Stimulated activated CD8-positive, alpha-beta memory T cell treated with anti-CD3 and anti-CD28 coated beads, Interleukin-7, amount 100 ng/mL, for 4 hours (primary cell): Measurements from ENCODE around the gene MTRR.

Experiments used
- DNase-seq, 2 donors: peaks; one replicate each; pipeline ENCODE4 v3.0.0-alpha.2; 2020; ENCODE audit warnings: low read depth in 2 of 2

MTRR gene

DNA sequence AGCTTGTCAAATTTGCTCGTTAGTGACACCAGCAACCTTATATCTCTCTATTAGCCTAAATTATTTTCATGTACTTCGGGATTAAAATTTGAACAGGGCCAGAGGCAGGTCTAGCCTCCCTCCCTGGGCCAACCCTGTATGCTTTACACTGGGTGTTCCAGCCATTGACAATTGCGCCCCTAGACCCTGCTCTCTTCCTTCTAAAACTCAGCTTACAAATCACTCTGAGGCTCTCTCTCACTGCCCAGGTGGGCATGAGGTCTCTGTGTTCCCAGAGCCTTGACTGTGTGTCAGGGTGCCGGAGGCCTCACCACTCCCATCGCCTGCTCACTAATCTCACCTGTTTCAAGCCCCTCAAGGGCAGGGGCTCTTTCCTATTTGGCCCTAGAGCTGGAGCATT is 11.6 kb upstream of the MTRR start:
- DNase-seq, result no peak

DNA sequence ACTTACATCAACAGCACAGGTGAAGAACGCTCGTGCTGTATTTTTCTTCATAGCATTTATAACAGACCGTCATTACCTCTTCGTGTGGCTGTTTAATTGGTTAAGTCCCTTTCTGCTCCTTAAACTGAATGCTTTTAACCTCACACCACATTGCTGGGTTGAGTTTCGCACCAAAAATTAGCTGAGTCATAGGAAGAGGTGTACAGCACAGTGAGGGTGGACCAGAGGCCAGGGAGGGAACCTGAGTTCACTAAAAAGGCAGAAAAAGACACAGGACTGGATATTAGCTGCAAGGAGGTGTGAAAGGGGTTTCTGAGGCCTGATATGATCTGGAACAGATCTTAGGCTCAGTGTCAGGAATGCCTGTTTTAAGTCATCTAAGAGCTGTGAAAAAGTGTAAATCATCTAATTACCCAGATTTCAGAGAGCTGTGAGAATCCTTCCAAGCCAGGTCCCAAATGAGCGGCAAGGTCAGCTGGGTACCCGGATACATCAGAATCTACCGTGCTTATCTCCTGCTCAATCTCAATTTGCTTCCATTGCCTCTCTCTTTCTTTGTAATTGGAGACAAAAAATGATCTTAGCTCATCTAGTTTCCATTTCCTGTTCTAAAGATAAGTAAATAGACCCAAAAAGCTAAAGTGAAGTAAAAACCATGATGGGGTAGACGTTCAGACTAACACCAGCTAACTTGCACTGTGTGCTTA is 10.9 kb upstream of the MTRR start:
- no peak for DNase-seq

GRCh38 chr5:7866196-7866595 is 2.8 kb upstream of the MTRR start:
- no peak for DNase-seq

DNA sequence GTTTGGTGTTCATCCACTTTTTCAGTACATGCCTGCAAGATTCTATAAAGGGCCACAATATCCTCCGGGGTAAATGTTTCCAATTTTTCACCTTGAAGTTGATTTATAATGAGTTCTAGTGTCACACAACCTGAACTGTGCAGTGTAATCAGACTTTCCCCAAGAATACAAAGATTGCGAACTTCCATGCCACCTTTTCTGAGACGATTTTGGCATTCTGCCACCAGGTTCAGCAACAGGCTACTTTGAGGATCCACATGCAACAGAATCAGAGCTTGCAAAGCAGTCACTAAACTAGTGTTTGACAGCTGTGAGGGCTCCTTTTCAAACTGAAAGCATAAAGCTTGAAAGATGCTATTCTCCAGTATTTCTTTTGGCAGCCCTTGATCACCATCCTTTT is 1.7 kb upstream of the MTRR start:
- DNase-seq, result no peak

- no peak for DNase-seq
Measured at GRCh38 chr5:7868427-7868772, 548 bp upstream of the MTRR start.

- DNase-seq, result peak in 1 of 2 donors; percentile 19
Measured at GRCh38 chr5:7869474-7870136, 657 bp downstream of the MTRR start.

- DNase-seq, result no peak
Measured at GRCh38 chr5:7871653-7872052, 2.7 kb downstream of the MTRR start.

DNA sequence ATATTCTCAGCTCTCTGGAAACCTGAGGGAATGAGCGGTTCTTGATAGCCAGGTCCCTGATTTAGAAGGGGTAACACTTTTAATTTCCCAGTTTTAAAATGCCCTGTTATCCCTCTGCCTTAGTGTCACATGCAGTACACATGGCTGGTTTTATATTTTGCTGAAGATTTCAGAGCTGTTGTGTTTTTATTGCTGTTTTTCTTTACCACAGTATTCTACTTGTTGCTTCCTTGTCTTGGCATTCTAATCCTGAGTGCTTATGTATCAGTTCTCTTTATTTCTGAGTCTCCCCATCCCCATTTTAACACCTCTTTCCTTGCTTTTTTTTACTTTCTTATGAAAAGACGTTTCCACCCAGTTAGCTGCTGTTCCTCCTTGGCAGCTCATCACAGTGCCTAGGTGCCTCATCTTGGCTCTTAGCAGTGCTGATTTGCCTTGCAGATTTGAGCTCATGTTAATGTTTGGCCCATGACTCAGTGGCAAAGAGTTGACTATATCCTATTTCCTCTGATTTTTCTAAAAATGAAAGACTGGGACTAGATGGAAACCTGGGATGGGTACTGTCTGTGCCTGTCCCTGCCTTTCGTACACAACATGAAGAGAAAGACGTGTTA is 3.7 kb downstream of the MTRR start:
- DNase-seq, result no peak

GRCh38 chr5:7873216-7873615 is 4.3 kb downstream of the MTRR start:
- DNase-seq, result no peak

DNA sequence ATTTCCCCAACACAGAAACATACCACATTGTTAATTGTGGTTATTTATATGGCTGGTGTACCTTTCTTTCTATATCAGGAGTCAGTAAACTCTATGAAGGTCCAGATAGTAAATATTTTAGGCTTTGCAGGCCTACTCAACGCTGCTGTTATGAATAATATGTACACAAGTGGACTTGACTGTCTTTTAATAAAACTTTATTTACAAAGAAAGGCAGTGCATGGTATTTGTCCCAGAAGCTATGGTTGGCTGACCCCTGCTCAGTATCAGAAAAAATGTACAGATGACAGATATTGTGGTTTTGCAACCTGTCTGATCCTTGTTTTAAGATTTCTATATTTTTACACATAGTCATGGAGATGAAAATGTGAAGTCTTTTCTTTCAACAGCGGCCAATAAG is 5.7 kb downstream of the MTRR start:
- DNase-seq, result no peak

DNA sequence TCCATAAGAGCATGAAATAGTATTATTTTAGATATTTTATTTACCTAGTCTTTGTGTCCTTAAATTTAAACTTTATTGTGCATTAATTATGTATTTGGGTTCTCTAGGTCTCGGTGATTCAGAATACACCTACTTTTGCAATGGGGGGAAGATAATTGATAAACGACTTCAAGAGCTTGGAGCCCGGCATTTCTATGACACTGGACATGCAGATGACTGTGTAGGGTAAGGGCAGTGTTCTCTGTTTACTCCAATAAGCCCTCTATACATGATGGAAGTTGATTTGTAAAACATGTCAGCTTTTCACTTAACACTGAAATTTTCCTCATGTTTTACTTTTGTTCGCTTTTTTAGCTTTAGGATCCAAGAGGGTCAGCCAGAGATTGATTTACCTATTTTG is 6.2 kb downstream of the MTRR start:
- no peak for DNase-seq

DNA sequence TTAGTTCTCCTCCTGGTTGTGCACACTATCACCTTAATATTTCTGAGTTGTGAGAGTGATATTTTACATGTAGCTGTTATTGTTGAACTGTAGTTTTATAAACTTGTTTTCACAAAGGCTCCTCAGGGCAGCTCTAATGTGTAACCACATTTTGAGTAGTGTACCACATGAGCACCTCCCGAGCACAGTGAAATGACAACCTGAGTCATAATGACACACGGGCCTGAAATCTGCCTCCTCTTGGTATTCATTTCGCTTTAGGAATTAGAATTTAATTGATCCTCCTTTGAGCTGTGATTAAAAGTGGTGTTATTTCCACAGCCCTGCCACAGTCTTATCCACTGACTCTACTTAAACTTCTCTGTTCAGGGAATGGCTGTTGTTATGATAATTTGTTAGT is 7.9 kb downstream of the MTRR start:
- no peak for DNase-seq

GRCh38 chr5:7877851-7878250 is 8.9 kb downstream of the MTRR start:
- no peak for DNase-seq

DNA sequence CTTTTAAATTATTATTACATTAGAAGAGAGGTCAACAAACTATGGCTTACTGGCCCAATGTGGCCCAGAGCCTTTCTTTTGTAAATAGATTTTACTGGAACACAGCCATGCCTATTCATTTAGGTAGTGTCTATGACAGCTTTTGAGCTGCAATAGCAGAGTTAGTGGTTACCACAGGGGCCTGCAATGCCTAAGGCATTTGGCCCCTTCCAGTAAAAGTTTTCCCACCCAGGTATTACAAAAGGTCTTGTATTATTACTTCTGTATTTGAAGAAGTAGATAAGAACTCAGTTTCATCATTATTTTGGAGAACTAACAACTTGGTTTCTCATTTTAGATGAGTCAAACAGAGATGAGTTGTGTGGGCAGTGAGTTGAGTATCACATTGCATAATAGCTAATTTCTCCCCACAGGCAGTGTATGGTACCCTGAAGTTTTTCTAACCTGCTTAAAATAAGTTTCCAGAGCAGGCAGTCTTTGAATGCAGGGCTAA is 9.5 kb downstream of the MTRR start:
- no peak for DNase-seq

GRCh38 chr5:7881091-7881490 is 12.1 kb downstream of the MTRR start:
- DNase-seq, result no peak

DNA sequence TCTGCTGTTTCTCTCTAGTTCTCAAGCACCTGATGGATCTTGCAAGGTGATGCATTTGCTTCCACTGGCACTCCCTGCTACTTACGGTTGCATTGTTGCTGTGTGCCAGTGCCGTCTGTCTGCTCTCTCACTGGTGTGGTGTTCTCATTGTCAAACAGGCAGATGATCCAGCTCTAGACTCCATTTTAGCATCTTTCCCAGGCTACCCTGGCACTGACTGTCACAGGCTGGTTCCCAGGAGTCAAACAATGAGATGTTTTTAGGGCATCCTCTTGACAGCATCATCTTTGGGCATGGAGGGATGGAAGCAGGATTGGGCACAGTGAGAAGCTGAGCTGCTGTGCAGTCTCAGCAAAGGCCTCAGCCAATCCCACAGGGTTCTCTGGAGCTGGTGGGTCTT is 12.9 kb downstream of the MTRR start:
- DNase-seq, result no peak

GRCh38 chr5:7882926-7883325 is 14.0 kb downstream of the MTRR start:
- DNase-seq, result no peak

DNA sequence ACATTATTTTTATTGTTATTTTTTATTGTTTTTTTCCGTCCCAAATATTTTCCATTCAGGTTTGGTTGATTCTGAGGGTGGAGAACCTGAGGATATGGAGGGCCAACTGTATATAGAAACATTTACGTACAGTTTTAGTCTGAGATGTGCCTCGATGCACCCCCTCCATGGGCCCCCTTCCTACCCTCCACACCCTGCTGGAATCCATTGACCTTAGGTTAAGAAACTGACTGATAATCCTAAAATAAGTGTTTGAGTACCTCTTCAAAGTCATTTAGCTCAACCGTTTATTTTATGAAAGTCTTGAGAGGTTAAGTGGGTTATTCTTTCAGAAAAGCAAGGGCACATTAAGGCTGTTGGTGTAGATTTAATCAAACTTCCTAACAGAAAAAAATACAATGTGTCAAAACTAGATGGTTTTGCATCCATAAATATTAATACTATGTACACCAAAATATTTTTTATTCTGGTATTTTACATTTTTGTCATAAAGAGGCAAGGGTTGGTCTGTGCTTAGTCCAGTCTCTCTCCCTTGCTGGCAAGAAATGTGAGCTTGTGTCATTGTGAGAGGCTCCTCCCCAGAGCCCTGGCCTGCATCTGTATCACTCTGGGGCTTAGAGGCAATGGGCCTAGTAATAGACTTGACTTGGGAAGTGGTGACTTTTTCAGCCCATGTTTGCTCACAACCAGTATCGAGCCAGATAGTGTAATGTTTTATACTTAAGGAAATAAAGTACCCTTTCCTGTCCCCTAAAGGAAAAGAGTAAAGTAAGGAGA is 15.7 kb downstream of the MTRR start:
- DNase-seq, result no peak

DNA sequence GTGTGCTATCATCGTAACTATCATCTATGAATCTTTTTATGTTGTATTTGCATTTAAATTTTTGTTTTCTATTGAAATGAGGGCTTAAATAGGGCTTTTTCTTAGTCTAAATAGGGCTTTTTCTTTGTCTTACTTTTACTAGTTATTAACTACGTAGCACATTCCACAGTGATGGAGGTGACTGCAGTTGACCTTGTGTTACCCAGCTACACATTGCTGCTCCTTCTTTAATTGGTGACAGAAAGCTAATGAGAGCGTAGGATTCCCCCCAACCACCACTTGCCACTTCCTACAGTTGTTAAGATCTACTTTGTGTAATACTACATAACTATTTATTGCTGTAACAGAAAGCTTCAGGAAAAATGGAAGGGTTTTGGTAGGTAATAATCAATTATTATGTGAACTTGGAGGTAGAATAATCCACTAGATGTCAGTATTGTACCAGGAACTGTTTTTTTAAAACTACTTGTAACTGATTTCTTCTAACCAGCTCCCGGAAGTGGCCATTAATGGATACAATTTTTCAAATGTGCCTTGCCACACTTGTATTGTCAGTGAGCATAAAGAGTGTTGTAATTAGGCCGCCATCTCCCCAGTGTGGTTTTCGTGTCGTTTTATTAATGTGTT is 18.0 kb downstream of the MTRR start:
- no peak for DNase-seq

- DNase-seq, result no peak
Measured at GRCh38 chr5:7888901-7889300, 20.0 kb downstream of the MTRR start.

- DNase-seq, result no peak
Measured at GRCh38 chr5:7894439-7894838, 25.5 kb downstream of the MTRR start.

- DNase-seq, result no peak
Measured at GRCh38 chr5:7894860-7895259, 25.9 kb downstream of the MTRR start.
